HG03097 (cell line): ENCODE measurements around the gene TAOK2.
"Not testable (repeated sequence)": the region's sequence is repeated elsewhere in the genome, so short reads cannot be mapped to it uniquely, and the experiment has no call there.

Experiments used
- ATAC-seq: cut with Tn5 transposase; IDR thresholded peaks from one replicate; pipeline ENCODE4 v1.9.1; 2021; ENCODE audit not compliant: unreplicated experiment, low FRiP score

TAOK2 gene

GRCh38 chr16:30016555-30017276, 43.0 kb downstream of the TAOK2 start:
- no peak for ATAC-seq

GRCh38 chr16:30017277-30017656, 43.6 kb downstream of the TAOK2 start:
- no peak for ATAC-seq

- not testable (repeated sequence) for ATAC-seq
Measured at GRCh38 chr16:30017937-30018336, 44.3 kb downstream of the TAOK2 start.

GRCh38 chr16:30018731-30019158, 45.1 kb downstream of the TAOK2 start:
- ATAC-seq, result no peak

GRCh38 chr16:30022887-30023286, 49.2 kb downstream of the TAOK2 start, which contains the start of gene C16orf92:
Gene C16orf92, plus strand, starts transcription at chr16:30023198. Its CDS starts 143 bp downstream, at chr16:30023341.
- ATAC-seq, result no peak

GRCh38 chr16:30023586-30023985, 49.9 kb downstream of the TAOK2 start:
- ATAC-seq, result no peak

- ATAC-seq, result no peak
Measured at GRCh38 chr16:30024451-30024850, 50.8 kb downstream of the TAOK2 start.

- ATAC-seq, result no peak
Measured at GRCh38 chr16:30025156-30025555, 51.5 kb downstream of the TAOK2 start.

- ATAC-seq, result no peak
Measured at GRCh38 chr16:30025574-30025973, 51.9 kb downstream of the TAOK2 start.

GRCh38 chr16:30026449-30026848, 52.8 kb downstream of the TAOK2 start:
- ATAC-seq, result no peak

- no peak for ATAC-seq
Measured at GRCh38 chr16:30027588-30028437, 54.1 kb downstream of the TAOK2 start.

GRCh38 chr16:30028438-30029076, 54.9 kb downstream of the TAOK2 start:
- no peak for ATAC-seq

- no peak for ATAC-seq
Measured at GRCh38 chr16:30030011-30030685, 56.5 kb downstream of the TAOK2 start.

GRCh38 chr16:30030841-30031413, 57.3 kb downstream of the TAOK2 start, which contains the start of gene TLCD3B:
Gene TLCD3B, minus strand, starts transcription at chr16:30031271. Its CDS starts 744 bp downstream, at chr16:30030527.
- no peak for ATAC-seq

- no peak for ATAC-seq
Measured at GRCh38 chr16:30031477-30031918, 57.8 kb downstream of the TAOK2 start.

GRCh38 chr16:30032083-30032819, 58.6 kb downstream of the TAOK2 start:
- no peak for ATAC-seq

- no peak for ATAC-seq
Measured at GRCh38 chr16:30033270-30033669, 59.6 kb downstream of the TAOK2 start.

GRCh38 chr16:30040221-30040620, 66.6 kb downstream of the TAOK2 start:
- ATAC-seq, result no peak

- ATAC-seq, result not testable (repeated sequence)
Measured at GRCh38 chr16:30040690-30041089, 67.0 kb downstream of the TAOK2 start.
